NCI-H2107 treated with DMSO at 0.1 percent for 48 hours (cell line): ENCODE results near the gene KCNJ14.
"Not testable (repeated sequence)": the region's sequence is repeated elsewhere in the genome, so short reads cannot be mapped to it uniquely, and the experiment has no call there.

Experiments
- DNase-seq: peaks from one replicate; lab custom pipeline; 2025; ENCODE audit not compliant: unreplicated experiment; lab: John Stamatoyannopoulos, UW

The KCNJ14 gene

GRCh38 chr19:48486706-48487105 lies 31.3 kb downstream of the KCNJ14 start:
- DNase-seq, result not testable (repeated sequence)

DNA sequence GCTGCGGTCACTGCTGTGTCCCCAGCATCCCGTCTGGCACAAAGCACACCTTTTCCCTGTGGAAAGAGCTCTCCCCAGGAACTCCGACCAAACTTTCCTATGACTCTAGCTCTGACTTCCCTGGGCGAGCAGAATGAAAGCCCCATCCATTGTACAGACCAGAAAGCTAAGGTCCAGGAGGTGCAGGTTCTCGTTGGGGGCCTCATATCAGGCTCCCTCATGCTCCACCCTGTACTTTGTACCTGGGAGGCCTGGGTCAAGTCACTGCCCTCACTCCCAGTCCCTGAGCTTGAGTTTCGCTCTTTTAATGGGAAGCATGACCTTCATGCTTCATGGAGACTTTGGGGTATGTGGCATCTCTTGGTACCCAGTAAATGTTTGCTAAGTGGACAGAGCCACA lies 32.2 kb downstream of the KCNJ14 start:
- no peak for DNase-seq

- no peak for DNase-seq
These were observed 32.6 kb downstream of the KCNJ14 start for GRCh38 chr19:48487948-48488347.

DNA sequence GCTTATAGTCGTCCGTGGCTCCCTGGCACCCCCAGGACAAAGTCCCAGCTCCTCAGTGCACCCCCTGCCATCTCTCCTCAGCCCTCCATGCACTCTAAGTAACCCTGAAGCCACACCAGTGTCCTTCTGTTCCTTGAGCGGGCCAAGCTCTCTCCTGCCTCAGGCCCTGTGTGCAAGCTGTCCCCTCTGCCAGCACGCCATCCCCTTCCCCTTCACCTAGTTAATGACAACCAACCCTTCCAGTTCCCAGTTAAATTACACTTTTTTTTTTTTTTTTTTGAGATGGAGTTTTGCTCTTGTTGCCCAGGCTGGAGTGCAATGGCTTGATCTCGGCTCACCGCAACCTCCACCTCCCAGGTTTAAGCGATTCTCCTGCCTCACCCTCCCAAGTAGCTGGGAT lies 33.1 kb downstream of the KCNJ14 start:
- DNase-seq, result not testable (repeated sequence)

GRCh38 chr19:48489608-48490216 lies 34.3 kb downstream of the KCNJ14 start:
- no peak for DNase-seq

GRCh38 chr19:48490981-48491792 lies 35.8 kb downstream of the KCNJ14 start:
- DNase-seq, result peak; percentile 26

DNA sequence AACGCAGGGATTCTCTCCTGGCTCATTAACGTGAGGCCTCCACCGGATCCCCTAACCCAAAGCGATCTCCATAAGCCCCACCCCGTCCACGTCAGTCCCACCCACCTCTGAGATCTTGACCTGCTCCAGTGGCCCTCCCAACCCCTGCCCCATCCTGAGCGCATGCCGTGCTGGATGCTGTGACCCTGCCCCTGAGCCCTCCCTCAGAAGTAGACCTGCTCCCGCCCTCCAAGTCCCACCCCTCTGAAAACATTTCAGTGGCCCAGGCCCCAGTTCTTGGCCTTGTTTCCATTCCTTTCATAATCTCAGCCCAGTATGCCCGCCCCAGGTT lies 36.4 kb downstream of the KCNJ14 start:
- DNase-seq, result no peak

DNA sequence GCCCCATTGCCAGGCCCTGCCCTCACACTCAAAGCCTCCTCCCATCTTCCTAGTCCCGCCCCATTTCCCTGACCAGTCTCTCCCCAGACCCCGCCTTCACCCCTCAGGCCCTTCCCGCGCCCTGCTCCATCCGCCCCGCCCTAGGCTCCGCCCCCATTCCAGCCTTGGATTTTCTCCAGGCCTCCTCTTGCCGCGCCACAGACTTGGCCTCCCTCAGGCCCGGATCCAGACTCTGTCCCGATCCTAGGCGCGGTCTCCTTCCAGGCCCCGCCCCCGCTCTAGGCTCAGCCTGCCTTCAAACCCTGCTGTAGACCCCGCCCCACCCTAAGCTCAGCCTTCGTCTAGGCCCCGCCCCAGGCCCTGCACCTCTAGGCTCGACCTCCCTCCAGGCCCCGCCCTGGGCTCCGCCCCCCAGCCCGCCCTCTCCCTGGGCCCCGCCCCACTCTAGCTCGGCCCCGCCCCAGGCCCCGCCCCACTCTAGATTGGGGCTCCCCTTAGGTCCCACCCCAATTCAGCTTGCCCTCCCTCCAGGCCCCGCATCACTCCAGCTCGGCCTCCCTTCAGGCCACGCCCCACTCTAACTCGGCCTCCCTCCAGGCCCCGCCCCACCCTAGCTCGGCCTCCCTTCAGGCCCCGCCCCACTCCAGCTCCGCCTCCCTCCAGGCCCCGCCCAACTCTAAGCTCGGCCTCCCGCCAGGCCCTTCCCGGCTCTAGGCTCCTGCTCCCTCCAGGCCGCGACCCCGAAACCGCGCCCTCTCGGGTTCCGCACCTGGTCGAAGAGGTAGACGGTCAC lies 37.7 kb downstream of the KCNJ14 start:
- peak; percentile 32 for DNase-seq

DNA sequence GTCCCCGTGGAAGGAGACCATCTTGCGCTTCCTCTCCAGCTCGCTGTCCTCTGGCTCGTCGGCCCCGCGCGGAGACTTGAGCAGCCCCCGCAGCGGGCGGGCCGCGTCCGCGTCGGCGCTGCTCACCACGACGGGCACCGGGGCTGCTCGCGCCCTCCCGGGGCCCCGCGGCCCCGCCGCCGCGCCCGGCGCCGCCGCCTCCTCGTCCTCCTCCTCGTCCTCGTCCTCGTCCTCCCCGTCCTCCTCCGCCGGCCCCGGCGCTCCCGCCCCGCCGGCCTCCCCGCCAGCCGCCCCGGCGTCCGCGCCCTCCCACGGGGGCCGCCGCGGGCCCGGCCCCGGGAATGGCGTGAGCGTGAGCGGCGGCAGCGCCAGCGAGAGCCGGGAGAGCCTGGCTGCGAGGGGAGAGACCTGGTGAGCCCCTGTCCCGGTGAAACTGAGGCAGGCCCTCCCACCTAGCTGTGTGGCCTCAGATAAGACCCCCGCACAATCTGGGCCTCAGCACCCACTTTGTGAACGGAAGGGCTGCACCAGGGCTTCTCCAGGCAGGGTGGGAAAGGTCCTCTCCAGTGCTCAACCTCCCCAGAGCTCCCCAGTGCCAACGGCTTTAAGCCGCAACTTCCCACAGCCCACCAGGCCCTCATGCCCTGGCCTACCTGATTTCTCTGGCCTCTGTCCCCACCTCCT lies 38.5 kb downstream of the KCNJ14 start:
- DNase-seq, result no peak

DNA sequence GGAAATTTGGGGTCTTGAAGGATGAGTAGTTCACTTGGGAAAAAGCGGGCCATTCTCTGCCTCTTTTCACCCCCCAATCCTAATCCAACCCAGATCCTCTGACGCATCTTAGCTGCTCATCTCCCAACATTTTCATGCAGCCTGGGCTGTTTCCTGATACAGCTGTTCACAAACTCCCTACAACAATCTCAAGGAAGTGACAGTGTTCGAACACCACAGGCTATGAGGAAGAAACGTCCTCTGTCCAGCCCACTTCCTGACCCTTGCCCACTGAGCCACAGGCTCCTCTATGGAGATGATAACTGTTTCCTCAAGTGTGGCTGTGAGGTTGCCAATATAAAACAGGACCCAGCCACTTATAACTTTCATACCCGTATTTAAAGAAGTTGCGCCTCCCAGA lies 40.0 kb downstream of the KCNJ14 start:
- DNase-seq, result no peak

- no peak for DNase-seq
These were observed 41.8 kb downstream of the KCNJ14 start for GRCh38 chr19:48496959-48497727.

GRCh38 chr19:48497728-48498594 lies 42.6 kb downstream of the KCNJ14 start:
- DNase-seq, result no peak

DNA sequence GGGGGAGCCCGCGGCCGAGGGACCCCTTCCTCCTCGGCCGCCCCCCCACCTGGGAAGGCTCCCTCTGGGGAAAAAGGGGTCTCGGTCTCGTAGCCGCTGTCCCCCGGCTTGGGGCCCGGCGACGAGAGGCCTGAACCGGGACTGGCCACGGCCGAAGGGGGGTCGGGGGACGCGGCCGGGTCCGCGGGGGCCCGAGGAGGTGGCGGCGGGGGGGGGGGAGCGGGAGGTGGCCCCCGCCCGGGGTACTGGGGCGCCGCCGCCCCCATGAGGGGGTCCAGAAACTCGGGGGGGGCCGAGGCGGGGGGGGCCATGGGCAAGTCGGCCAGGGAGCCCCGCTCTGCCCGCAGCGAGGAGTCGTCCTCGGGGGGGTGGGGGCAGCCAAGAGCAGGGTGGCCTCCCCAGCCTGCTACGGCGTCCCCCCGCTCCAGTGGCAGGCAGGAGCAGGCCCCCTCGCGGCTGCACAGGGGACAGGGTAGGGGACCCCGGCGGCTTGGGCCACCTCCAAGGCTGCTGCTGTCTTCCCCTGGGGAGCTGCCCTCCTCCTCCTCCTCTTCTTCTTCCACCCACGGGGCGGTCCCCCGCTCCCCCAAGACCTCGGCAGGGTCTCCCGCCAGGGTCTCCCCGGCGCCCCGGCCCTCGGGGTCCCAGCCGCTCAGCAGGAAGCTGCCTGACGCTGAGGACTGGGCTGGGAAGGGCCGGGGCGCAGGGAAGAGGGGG lies 43.4 kb downstream of the KCNJ14 start:
- no peak for DNase-seq

- DNase-seq, result no peak
These were observed 44.1 kb downstream of the KCNJ14 start for GRCh38 chr19:48499316-48500090.

GRCh38 chr19:48500830-48501493 lies 45.6 kb downstream of the KCNJ14 start:
- DNase-seq, result no peak

DNA sequence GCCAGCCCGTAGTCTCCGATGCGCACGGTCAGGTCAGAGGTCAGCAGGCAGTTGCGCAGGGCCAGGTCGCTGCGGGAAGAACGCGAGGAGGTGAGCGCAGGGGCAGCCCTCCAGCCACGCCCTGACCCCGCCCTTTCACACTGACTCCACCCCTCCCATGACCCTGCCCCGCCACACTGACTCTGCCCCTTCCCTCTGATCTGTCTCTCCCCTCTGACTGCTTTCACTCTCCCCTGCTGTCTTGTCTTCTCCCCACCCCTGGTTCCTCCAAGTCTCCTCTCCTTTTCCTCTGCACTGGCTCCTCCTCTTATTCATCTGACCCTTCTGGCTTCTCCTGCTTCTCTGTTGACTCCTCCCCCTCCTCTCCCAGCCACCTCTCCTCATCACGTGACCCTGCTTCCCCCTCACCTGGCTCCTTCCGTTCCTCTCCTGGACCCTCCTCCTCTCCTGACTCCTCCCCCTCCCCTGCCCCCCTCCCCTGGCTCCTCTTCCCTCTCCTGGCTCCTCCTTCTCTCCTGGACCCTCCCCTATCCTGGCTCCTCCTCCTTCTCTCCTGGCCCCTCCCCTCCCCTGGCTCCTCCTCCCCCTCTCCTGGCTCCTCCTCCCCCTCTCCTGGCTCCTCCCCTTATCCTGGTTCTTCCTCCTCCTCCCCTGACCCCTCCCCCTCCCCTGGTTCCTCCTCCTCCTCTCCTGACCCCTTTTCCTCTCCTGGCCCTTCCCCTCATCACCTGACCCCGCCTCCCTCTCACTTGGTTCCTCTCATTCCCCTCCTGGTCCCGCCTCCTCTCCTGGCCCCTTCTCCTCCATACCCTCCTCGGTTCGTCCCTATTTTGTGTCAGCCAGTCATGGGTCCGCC lies 46.3 kb downstream of the KCNJ14 start:
- peak; percentile 94 for DNase-seq
